NOMO-1 treated with dmso at 0.1 percent for 144 hours (cell line): ENCODE data around the gene DENND2C.
"Not testable (repeated sequence)": the region's sequence is repeated elsewhere in the genome, so short reads cannot be mapped to it uniquely, and the experiment has no call there.

ENCODE experiments used
- DNase-seq: peaks from one replicate; lab custom pipeline; 2025; ENCODE audit not compliant: unreplicated experiment; lab: John Stamatoyannopoulos, UW

The DENND2C gene

GRCh38 chr1:114607223-114607622 is 62.6 kb downstream of the DENND2C start:
- DNase-seq, result no peak

GRCh38 chr1:114597949-114598348 is 71.9 kb downstream of the DENND2C start:
- DNase-seq, result no peak

GRCh38 chr1:114595602-114596001 is 74.2 kb downstream of the DENND2C start:
- no peak for DNase-seq

DNA sequence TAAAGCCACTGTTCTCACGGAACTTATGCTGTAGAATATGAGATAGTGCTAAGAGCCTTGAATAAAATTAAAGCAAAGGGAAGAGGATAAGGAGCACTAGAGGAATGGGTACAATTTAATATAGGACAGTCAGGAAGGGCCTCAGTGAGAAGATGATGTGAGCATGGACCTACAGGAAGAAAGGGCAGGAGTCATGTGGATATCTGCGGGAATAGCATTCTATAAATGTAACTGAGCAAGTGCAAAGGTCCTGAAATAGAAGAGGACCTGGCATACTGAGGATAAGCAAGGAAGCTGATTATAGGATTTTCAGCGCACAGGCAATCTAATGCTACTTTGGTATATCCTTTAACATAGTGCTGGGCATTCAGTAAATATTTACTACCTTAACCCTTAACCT is 75.8 kb downstream of the DENND2C start:
- no peak for DNase-seq

- DNase-seq, result no peak
These were observed 80.7 kb downstream of the DENND2C start for GRCh38 chr1:114589122-114589521.

- DNase-seq, result no peak
These were observed 81.6 kb downstream of the DENND2C start for GRCh38 chr1:114588196-114588689.

GRCh38 chr1:114587203-114587991 is 82.5 kb downstream of the DENND2C start:
- DNase-seq, result no peak

DNA sequence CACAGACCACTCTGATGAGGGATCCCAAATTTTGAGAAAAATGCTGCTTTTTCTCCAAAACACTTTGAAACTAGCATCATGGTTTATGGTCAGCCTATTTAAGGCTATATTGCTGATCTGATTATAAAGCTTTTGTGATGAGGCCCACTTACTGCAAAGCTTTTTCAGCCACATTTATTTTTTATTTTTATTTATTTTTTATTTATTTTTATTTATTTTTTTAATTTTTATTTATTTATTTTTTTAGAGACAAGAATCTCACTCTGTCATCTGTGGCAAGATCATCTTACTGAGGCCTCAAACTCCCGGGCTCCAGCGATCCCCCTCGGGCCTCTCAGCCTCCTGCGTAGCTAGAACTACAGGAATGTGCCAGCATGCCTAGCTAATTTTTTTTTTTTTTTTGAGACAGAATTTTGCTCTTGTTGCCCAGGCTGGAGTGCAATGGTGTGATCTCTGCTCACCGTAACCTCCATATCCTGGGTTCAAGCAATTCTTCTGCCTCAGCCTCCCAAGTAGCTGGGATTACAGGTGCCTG is 83.3 kb downstream of the DENND2C start:
- no peak for DNase-seq

DNA sequence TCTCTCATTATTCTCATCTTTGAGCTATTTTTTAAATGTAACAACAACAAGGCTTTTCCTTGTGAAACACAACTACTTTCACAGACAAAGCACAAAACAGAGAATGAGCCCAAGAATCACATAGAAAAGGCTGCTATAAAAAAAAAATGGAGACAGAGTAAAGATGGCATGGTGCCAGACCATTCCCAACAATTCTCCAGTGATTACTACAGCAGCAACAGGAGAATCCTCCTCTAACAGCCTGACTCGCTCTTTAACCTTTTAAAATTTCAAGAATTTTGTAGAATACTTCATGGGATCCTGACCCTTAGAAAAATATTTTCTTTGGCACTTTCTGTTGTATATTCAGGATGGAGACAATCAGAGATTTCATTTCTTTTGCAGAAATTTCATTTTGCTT is 84.6 kb downstream of the DENND2C start:
- no peak for DNase-seq

DNA sequence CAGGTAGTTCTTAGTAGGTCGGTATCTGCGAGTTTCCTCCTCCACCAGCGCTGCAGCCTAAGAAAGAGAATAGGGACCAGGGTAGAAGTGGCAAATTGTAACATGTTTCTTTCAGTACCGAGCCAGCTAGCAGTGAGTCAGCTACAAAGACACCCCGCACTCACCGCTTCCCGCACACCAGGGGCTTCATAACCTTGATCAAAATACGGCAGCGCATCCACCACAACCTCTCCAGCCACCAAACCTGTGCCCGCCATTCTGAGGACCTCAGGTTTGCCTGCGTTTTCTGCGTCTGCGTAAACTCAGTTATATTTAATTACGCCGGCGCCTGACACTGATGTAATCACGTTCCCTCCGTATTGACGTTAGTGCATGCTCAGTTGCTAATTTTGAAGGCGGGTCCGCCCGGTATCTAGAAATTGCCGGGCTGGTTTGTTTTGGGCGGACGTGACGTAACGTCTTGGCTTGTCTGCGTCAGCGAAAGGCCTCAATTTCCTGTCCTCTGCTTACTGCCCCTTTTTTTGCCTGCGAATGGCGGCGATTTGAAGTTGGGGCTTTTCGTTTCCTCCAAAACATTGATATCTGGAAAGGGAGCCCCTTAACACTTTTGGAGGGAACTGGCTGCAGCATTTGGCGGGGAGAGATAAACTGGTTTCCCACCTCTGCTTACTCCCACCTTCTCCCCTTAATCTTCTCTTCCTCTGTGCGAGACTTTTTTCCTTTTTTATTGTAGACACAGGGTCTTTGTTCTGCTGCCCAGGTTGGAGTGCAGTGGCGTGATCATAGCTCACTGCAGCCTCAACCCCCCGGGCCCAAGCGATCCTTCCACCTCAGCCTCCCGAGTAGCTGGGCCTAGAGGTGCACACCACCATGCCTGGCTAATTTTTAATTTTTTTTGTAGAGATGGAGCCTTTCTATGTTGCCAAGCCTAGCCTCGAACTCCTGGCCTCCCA is 88.2 kb downstream of the DENND2C start, which contains the start of gene BCAS2:
TSS of gene BCAS2 (minus strand) at position 281 of the 953 bp plus-strand sequence. CDS start at position 257, 24 bp downstream.
- peak; percentile 95 for DNase-seq

GRCh38 chr1:114574365-114574764 is 95.5 kb downstream of the DENND2C start:
- no peak for DNase-seq

- DNase-seq, result no peak
These were observed 105.7 kb downstream of the DENND2C start for GRCh38 chr1:114564141-114564540.

DNA sequence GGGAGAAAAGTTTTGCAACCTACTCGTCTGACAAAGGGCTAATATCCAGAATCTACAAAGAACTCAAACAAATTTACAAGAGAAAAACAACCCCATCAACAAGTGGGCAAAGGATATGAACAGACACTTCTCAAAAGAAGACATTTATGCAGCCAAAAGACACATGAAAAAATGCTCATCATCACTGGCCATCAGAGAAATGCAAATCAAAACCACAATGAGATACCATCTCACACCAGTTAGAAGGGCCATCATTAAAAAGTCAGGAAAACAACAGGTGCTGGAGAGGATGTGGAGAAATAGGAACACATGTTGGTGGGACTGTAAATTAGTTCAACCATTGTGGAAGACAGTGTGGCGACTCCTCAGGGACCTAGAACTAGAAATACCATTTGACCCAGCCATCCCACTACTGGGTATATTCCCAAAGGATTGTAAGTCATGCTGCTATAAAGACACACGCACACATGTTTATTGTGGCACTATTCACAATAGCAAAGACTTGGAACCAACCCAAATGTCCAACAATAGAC is 106.8 kb downstream of the DENND2C start:
- DNase-seq, result not testable (repeated sequence)

- DNase-seq, result no peak
These were observed 108.5 kb downstream of the DENND2C start for GRCh38 chr1:114561333-114561732.

- DNase-seq, result peak; percentile 48
These were observed 110.5 kb downstream of the DENND2C start for GRCh38 chr1:114559356-114559755.

DNA sequence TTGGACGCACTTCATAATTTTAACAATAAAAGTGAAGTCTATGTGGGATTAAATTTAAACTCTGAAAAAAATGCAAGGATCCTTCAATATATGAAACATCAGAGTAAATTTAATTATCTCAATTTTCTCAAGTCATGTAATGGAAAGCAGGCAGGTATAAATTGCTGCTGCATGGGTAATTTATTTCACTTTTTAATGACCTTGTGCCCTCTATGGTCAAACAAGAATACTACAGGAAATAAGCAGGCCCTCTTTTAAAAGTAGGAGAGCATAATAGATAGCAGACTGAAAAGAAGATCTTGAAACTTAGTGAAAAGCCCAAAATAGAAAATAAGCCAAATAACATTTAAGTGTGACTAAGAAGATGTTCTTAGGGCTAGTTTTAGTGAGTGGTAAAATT is 111.3 kb downstream of the DENND2C start:
- peak; percentile 4 for DNase-seq

DNA sequence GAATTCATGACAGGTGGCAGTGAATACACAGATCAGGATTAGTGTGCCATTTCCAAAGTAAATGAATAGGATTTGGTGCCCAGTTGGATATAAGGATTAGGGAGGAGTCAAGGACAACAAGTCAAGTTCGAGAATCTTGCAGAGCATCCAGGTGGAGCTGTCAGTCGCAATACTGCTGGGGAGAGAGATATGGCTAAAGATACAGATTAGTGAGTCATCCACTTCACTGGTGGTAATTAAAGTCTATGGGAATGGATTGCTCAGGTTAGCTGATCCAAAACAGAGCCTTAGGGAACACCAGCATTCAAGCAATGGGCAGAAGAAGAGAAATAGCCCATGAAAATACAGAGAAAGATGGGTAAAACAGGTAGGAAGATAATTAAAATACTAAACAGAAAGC is 115.3 kb downstream of the DENND2C start:
- no peak for DNase-seq

GRCh38 chr1:114552106-114552639 is 117.7 kb downstream of the DENND2C start:
- DNase-seq, result no peak

- no peak for DNase-seq
These were observed 118.4 kb downstream of the DENND2C start for GRCh38 chr1:114551400-114551799.

DNA sequence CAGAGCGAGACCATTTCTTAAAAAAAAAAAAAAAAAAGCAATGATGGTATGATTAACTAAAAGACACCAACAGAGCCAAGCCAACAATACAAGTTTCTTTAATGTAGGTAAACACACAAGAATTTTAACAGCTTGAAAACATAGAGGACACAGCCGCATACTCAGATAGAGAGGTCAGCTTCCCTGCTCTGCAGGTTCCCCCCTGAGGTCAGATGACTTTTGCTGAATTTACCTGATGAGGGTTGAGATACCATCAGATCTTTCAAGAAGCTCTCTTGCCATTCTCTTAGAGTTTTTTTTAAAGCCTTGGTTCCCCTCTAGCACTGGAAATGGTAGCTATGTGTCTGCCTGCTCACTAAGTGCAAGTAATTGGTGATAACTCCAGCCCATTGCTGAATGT is 119.5 kb downstream of the DENND2C start:
- DNase-seq, result no peak

GRCh38 chr1:114549137-114549536 is 120.7 kb downstream of the DENND2C start:
- peak; percentile 41 for DNase-seq
